Mammary epithelial cell (primary cell): ENCODE measurements around the gene C2orf69.

Experiments
- CTCF ChIP-seq, 2 donors: IDR thresholded peaks in 1 of 2; conservative IDR thresholded peaks in 1 of 2; 2 replicates each; pipeline ENCODE4 v1.5.1; 2011 to 2012; ENCODE audit warnings: inconsistent platforms in 2 of 2, low read length in 2 of 2, mild to moderate bottlenecking in 2 of 2, control low read depth in 1 of 2, low read depth in 1 of 2; ENCODE audit not compliant: insufficient read depth in 1 of 2; ENCODE audit errors: extremely low read depth in 1 of 2
- EZH2 ChIP-seq: IDR thresholded peaks from 2 replicates; pipeline ENCODE4 v1.6.1; 2012; ENCODE audit warnings: low read length, inconsistent platforms, borderline replicate concordance

GRCh38 chr2:199929262-199929661 is 18.2 kb downstream of the C2orf69 start:
- TF ChIP-seq CTCF (conservative IDR thresholded peaks at IDR 0.05 in 1 of 2, IDR thresholded peaks at IDR 0.05 in 1 of 2; ENCODE audit: extremely low read depth in 1 of 2, insufficient read depth in 1 of 2, low read depth in 1 of 2, low read length in 2 of 2) (no peak), EZH2 (no peak)
